ENCODE data around the gene GALNT17. TPM values are rescaled to one million over a fixed set of nuclear protein-coding genes. Genes with fewer than 3 reads are reported as not detected.

The GALNT17 gene
- total RNA-seq, 1 donor from 2014 or later, result 95.3 TPM

- intact Hi-C loops (cut with micrococcal nuclease), result no loop called here
- no peak for TF ChIP-seq CTCF (IDR thresholded peaks at IDR 0.05; ENCODE audit: borderline replicate concordance)
- Histone ChIP-seq H3K4me1 (peaks cover 59% of the 10 kb centered on the region), H3K27ac (replicated peaks) (peak overlapping the region; percentile 87), H3K4me3 (peak overlapping the region; percentile 8), H3K9me3 (replicated peaks) (no peaks in the 10 kb centered on the region), H3K27me3 (ENCODE audit: low read depth) (no peaks in the 10 kb centered on the region), H3K36me3 (no peaks in the 10 kb centered on the region)
- DNase-seq, result no peak
Measured at GRCh38 chr7:71239586-71240268, 107.8 kb downstream of the GALNT17 start.

GRCh38 chr7:71243736-71244410 lies 111.9 kb downstream of the GALNT17 start:
- no peak for DNase-seq
- H3K4me3 ChIP-seq, result no peak overlapping the region
- H3K9me3 ChIP-seq (replicated peaks), result no peaks in the 10 kb centered on the region
- H3K4me1 ChIP-seq, result peaks cover 32% of the 10 kb centered on the region
- intact Hi-C loops (cut with micrococcal nuclease), result no loop called here
- H3K27ac ChIP-seq (replicated peaks), result peak overlapping the region; percentile 57
- no peak for TF ChIP-seq CTCF (IDR thresholded peaks at IDR 0.05; ENCODE audit: borderline replicate concordance)
- no peaks in the 10 kb centered on the region for H3K27me3 ChIP-seq (ENCODE audit: low read depth)
- no peaks in the 10 kb centered on the region for H3K36me3 ChIP-seq

- no peaks in the 10 kb centered on the region for H3K27me3 ChIP-seq (ENCODE audit: low read depth)
- TF ChIP-seq CTCF (IDR thresholded peaks at IDR 0.05; ENCODE audit: borderline replicate concordance), result no peak
- no peak overlapping the region for H3K4me3 ChIP-seq
- H3K36me3 ChIP-seq, result no peaks in the 10 kb centered on the region
- intact Hi-C loops (cut with micrococcal nuclease), result no loop called here
- DNase-seq, result no peak
- H3K9me3 ChIP-seq (replicated peaks), result no peaks in the 10 kb centered on the region
- peak overlapping the region; percentile 57 for H3K27ac ChIP-seq (replicated peaks)
- H3K4me1 ChIP-seq, result peaks cover 21% of the 10 kb centered on the region
Measured at GRCh38 chr7:71245038-71245437, 113.1 kb downstream of the GALNT17 start.

- H3K36me3 ChIP-seq, result no peaks in the 10 kb centered on the region
- no peak for TF ChIP-seq CTCF (IDR thresholded peaks at IDR 0.05; ENCODE audit: borderline replicate concordance)
- H3K9me3 ChIP-seq (replicated peaks), result no peaks in the 10 kb centered on the region
- no peak for DNase-seq
- no peaks in the 10 kb centered on the region for H3K4me1 ChIP-seq
- H3K4me3 ChIP-seq, result no peak overlapping the region
- no peaks in the 10 kb centered on the region for H3K27me3 ChIP-seq (ENCODE audit: low read depth)
- H3K27ac ChIP-seq (replicated peaks), result no peak overlapping the region
- intact Hi-C loops (cut with micrococcal nuclease), result no loop called here
Measured at GRCh38 chr7:71251706-71252105, 119.8 kb downstream of the GALNT17 start.

- intact Hi-C loops (cut with micrococcal nuclease), result no loop called here
- no peaks in the 10 kb centered on the region for H3K27me3 ChIP-seq (ENCODE audit: low read depth)
- no peak overlapping the region for H3K4me3 ChIP-seq
- H3K9me3 ChIP-seq (replicated peaks), result no peaks in the 10 kb centered on the region
- DNase-seq, result no peak
- no peak for TF ChIP-seq CTCF (IDR thresholded peaks at IDR 0.05; ENCODE audit: borderline replicate concordance)
- H3K4me1 ChIP-seq, result peaks cover under 1% of the 10 kb centered on the region
- no peak overlapping the region for H3K27ac ChIP-seq (replicated peaks)
- H3K36me3 ChIP-seq, result no peaks in the 10 kb centered on the region
Measured at GRCh38 chr7:71254751-71255150, 122.8 kb downstream of the GALNT17 start.
